GM19455 (cell line): ENCODE measurements around the gene UFM1.
"Not testable (repeated sequence)": the region's sequence is repeated elsewhere in the genome, so short reads cannot be mapped to it uniquely, and the experiment has no call there.

ENCODE experiments used
- ATAC-seq: cut with Tn5 transposase; IDR thresholded peaks from one replicate; pipeline ENCODE4 v1.9.1; 2021; ENCODE audit not compliant: unreplicated experiment

The UFM1 gene

GRCh38 chr13:38363746-38364145, 14.1 kb downstream of the UFM1 start:
- ATAC-seq: not testable (repeated sequence)

- no peak for ATAC-seq
These were observed 16.0 kb downstream of the UFM1 start for GRCh38 chr13:38365661-38366060.

GRCh38 chr13:38366954-38367645, 17.4 kb downstream of the UFM1 start:
- no peak for ATAC-seq

GRCh38 chr13:38369058-38369457, 19.4 kb downstream of the UFM1 start:
- ATAC-seq: no peak

- ATAC-seq: not testable (repeated sequence)
These were observed 20.4 kb downstream of the UFM1 start for GRCh38 chr13:38370096-38370495.

GRCh38 chr13:38372820-38373383, 23.3 kb downstream of the UFM1 start:
- ATAC-seq: no peak

- no peak for ATAC-seq
These were observed 26.9 kb downstream of the UFM1 start for GRCh38 chr13:38376546-38376945.

GRCh38 chr13:38381890-38382289, 32.2 kb downstream of the UFM1 start:
- ATAC-seq: no peak

- ATAC-seq: no peak
These were observed 33.3 kb downstream of the UFM1 start for GRCh38 chr13:38382946-38383345.

GRCh38 chr13:38384171-38384570, 34.5 kb downstream of the UFM1 start:
- no peak for ATAC-seq

- ATAC-seq: no peak
These were observed 35.7 kb downstream of the UFM1 start for GRCh38 chr13:38385153-38385891.

- ATAC-seq: no peak
These were observed 36.8 kb downstream of the UFM1 start for GRCh38 chr13:38386421-38386820.

- ATAC-seq: no peak
These were observed 41.7 kb downstream of the UFM1 start for GRCh38 chr13:38391341-38391740.

GRCh38 chr13:38394777-38395496, 45.3 kb downstream of the UFM1 start:
- no peak for ATAC-seq

- ATAC-seq: no peak
These were observed 45.8 kb downstream of the UFM1 start for GRCh38 chr13:38395497-38395788.

- no peak for ATAC-seq
These were observed 49.3 kb downstream of the UFM1 start for GRCh38 chr13:38398711-38399493.

- no peak for ATAC-seq
These were observed 49.9 kb downstream of the UFM1 start for GRCh38 chr13:38399535-38399934.

- ATAC-seq: no peak
These were observed 51.6 kb downstream of the UFM1 start for GRCh38 chr13:38401276-38401675.

- ATAC-seq: no peak
These were observed 55.6 kb downstream of the UFM1 start for GRCh38 chr13:38405216-38405615.

GRCh38 chr13:38409771-38410170, 60.1 kb downstream of the UFM1 start:
- ATAC-seq: no peak

GRCh38 chr13:38412266-38412665, 62.6 kb downstream of the UFM1 start:
- ATAC-seq: no peak
